Measurements from ENCODE around the gene ZNF581. TPM values are rescaled to one million over a fixed set of nuclear protein-coding genes. Genes with fewer than 3 reads are reported as not detected.
A peak's percentile ranks its signal among the peaks of the same experiment; 100 is the strongest.

The ZNF581 gene
- total RNA-seq, 4 donors from 2014 or later: 8.4 to 17.5 (median 11.4) TPM

GRCh38 chr19:55605207-55605636, 38.2 kb upstream of the ZNF581 start:
- Histone ChIP-seq H3K36me3 (peaks cover 0 to 26% of the 10 kb centered on the region in 2 donors), H3K9me3 (no peaks in the 10 kb centered on the region), H3K4me1 (peaks cover 0 to 52% (median 21%) of the 10 kb centered on the region in 3 donors), H3K4me3 (peak overlapping the region; percentile 81 to 84), H3K27me3 (no peaks in the 10 kb centered on the region), H3K27ac (peak overlapping the region; percentile 79 to 97 (median 95))
- WGBS, 2 donors (ENCODE audit: low coverage in 1 of 2): 0 to 1% methylated on average over 4 to 7 of the region's 43 CpGs
- peak; percentile 41 for TF ChIP-seq POLR2AphosphoS5 (IDR thresholded peaks at IDR 0.05)
- TF ChIP-seq, protein P1, sequence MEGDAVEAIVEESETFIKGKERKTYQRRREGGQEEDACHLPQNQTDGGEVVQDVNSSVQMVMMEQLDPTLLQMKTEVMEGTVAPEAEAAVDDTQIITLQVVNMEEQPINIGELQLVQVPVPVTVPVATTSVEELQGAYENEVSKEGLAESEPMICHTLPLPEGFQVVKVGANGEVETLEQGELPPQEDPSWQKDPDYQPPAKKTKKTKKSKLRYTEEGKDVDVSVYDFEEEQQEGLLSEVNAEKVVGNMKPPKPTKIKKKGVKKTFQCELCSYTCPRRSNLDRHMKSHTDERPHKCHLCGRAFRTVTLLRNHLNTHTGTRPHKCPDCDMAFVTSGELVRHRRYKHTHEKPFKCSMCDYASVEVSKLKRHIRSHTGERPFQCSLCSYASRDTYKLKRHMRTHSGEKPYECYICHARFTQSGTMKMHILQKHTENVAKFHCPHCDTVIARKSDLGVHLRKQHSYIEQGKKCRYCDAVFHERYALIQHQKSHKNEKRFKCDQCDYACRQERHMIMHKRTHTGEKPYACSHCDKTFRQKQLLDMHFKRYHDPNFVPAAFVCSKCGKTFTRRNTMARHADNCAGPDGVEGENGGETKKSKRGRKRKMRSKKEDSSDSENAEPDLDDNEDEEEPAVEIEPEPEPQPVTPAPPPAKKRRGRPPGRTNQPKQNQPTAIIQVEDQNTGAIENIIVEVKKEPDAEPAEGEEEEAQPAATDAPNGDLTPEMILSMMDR (IDR thresholded peaks at IDR 0.05): no peak
- ATAC-seq: peak; percentile 90

GRCh38 chr19:55605637-55606470, 37.6 kb upstream of the ZNF581 start, which contains the start of gene ZNF865:
TSS of gene ZNF865 (plus strand) at chr19:55605647. CDS start at chr19:55613619, 7,972 bp downstream.
- peak; percentile 23 for ATAC-seq
- Histone ChIP-seq H3K4me1 (peaks cover 0 to 55% (median 20%) of the 10 kb centered on the region in 3 donors), H3K36me3 (peaks cover 0 to 32% of the 10 kb centered on the region in 2 donors), H3K4me3 (peak within 1 kb of the TSS; percentile 81 to 84), H3K27me3 (no peaks in the 10 kb centered on the region), H3K9me3 (no peaks in the 10 kb centered on the region), H3K27ac (peak within 1 kb of the TSS; percentile 79 to 97 (median 95))
- 0 to 1% methylated on average over 10 to 18 of the region's 44 CpGs for WGBS, 2 donors (ENCODE audit: low coverage in 1 of 2)
- TF ChIP-seq POLR2A (IDR thresholded peaks at IDR 0.05) (peak in 1 of 2 donors; percentile 45), POLR2AphosphoS5 (IDR thresholded peaks at IDR 0.05) (no peak)
- TF ChIP-seq, protein P1 (IDR thresholded peaks at IDR 0.05): peak in 3 of 4 experiments; percentile 59 to 80 (median 68)

GRCh38 chr19:55606471-55606787, 37.0 kb upstream of the ZNF581 start:
- peak overlapping the region in 1 of 2 donors; percentile 81 for H3K4me3 ChIP-seq
- ATAC-seq: no peak
- H3K4me1 ChIP-seq: peaks cover 0 to 55% (median 18%) of the 10 kb centered on the region in 3 donors
- 3% methylated on average over 4 of the region's 12 CpGs; no CpG with 5 or more reads in 1 of the 2 donors for whole genome bisulfite sequencing, 2 donors (ENCODE audit: low coverage in 1 of 2)
- no peaks in the 10 kb centered on the region for H3K9me3 ChIP-seq
- peaks cover 0 to 32% of the 10 kb centered on the region in 2 donors for H3K36me3 ChIP-seq
- H3K27ac ChIP-seq: peak overlapping the region in 3 of 4 donors; percentile 94 to 97 (median 96)
- no peaks in the 10 kb centered on the region for H3K27me3 ChIP-seq
- TF ChIP-seq POLR2AphosphoS5 (IDR thresholded peaks at IDR 0.05): no peak
- no peak for TF ChIP-seq POLR2A (IDR thresholded peaks at IDR 0.05)
- no peak for TF ChIP-seq EP300 (IDR thresholded peaks at IDR 0.05)
- TF ChIP-seq, protein P1 (IDR thresholded peaks at IDR 0.05): no peak

DNA sequence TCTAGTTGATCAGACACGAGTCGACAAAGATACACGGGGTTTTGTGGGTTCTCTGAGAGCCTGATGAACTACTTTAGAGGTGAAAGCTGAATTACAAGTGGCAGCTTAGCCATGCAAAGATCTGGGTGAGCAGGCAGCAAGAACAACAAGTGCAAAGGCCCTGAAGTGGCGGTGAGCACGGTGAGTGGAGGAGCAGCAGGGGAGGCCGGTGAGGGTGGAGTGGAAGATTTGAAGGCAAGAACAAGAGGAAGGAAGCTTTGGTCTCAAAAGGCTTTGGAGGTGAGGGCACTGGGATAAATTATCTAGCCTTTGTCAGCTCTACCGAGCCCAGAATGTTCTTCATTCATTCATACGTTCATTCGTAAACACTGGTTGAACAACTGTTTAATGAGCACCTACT, 36.6 kb upstream of the ZNF581 start:
- 56 to 64% methylated on average over 7 to 8 of the region's 9 CpGs for WGBS, 2 donors (ENCODE audit: low coverage in 1 of 2)
- Histone ChIP-seq H3K36me3 (peaks cover 0 to 32% of the 10 kb centered on the region in 2 donors), H3K27me3 (no peaks in the 10 kb centered on the region), H3K4me3 (peak overlapping the region in 1 of 2 donors; percentile 81), H3K9me3 (no peaks in the 10 kb centered on the region), H3K4me1 (peaks cover 0 to 56% (median 21%) of the 10 kb centered on the region in 3 donors), H3K27ac (peak overlapping the region in 3 of 4 donors; percentile 94 to 97 (median 96))
- ATAC-seq: no peak
- TF ChIP-seq EP300 (IDR thresholded peaks at IDR 0.05) (no peak), POLR2AphosphoS5 (IDR thresholded peaks at IDR 0.05) (no peak), POLR2A (IDR thresholded peaks at IDR 0.05) (no peak)
- TF ChIP-seq, protein P1 (IDR thresholded peaks at IDR 0.05): no peak

All from gastroesophageal sphincter (tissue), 4 donors.